ENCODE results near the gene APOL6. TPM values are rescaled to one million over a fixed set of nuclear protein-coding genes. Genes with fewer than 3 reads are reported as not detected.

APOL6 gene
- total and polyA plus RNA-seq, 2 of the 13 experiments (the other 11 are each of a cell fraction or from before 2014, with no cell fraction given): 5.2 to 7.5 TPM

- Histone ChIP-seq H3K9ac (ENCODE audit: insufficient read depth, low read depth, low read length) (peak overlapping the region; percentile 47), H4K20me1 (ENCODE audit: insufficient read depth, low read length) (no peaks in the 10 kb centered on the region), H2AFZ (ENCODE audit: low read length) (peak overlapping the region; percentile 89), H3K27me3 (ENCODE audit: control insufficient read depth in 1 of 2, insufficient read depth in 2 of 2, low read length in 2 of 2) (0 out of 5 replicates have a peak, but pooled peaks cover 0 to 3% of the 10 kb centered on the region in 2 experiments), H3K4me3 (replicated peaks in 1 of 3; ENCODE audit: insufficient read depth in 1 of 3, low read depth in 2 of 3, low read length in 3 of 3) (peak overlapping the region; percentile 59 to 79 (median 59)), H3K9me3 (ENCODE audit: low read length) (no peaks in the 10 kb centered on the region), H3K36me3 (replicated peaks in 1 of 2; ENCODE audit: control insufficient read depth in 1 of 2, insufficient read depth in 2 of 2, low read length in 2 of 2) (no peaks in the 10 kb centered on the region), H3K4me1 (ENCODE audit: insufficient read depth, low read length) (peaks cover 23% of the 10 kb centered on the region), H3K79me2 (ENCODE audit: insufficient read depth, low read length) (no peaks in the 10 kb centered on the region), H3K27ac (ENCODE audit: extremely low read length, insufficient read depth, low read length) (no peak overlapping the region), H3K4me2 (ENCODE audit: low read depth, low read length) (peak overlapping the region; percentile 93)
- in situ Hi-C loops (cut with HindIII; ENCODE audit: extremely low pct_ligation_motif_present, low pct_unique_long_range_greater_than_20kb) (loop anchor here (5.0 to 10.0 kb wide), 3 partner anchors 63 to 495 kb away; no protein-coding TSS in a partner anchor), intact Hi-C loops (cut with micrococcal nuclease; ENCODE audit: unreplicated experiment) (loop anchor here (1.0 to 5.0 kb wide), 3 partner anchors 112 to 500 kb away; no protein-coding TSS in a partner anchor)
- ChIA-PET CTCF (ENCODE audit: low intra/inter-chr PET ratio, low total read pairs) (interaction anchor here (0.7 to 2.2 kb wide), 5 partner anchors 112 to 497 kb away, joined by 4 to 7 read pairs (median 5); no protein-coding TSS in a partner anchor), POLR2A (interaction anchor here (0.7 to 1.3 kb wide), 3 partner anchors 20 to 497 kb away, joined by 3 read pairs; partner anchors contain the start of gene APOL6)
- FAIRE-seq (peak; percentile 50), DNase-seq (ENCODE audit: low spot score) (peak; percentile 64), ATAC-seq (peak; percentile 78)
- WGBS (ENCODE audit: low lambda C conversion rate): 0% methylated on average over 11 of the region's 21 CpGs
- BruUV-seq (replicated peaks): no TSS peak
- 0 out of 2 replicates have a peak, but pooled peaks have one; percentile 14 for TF ChIP-seq SOX5 (CRISPR knock-in tag; IDR thresholded peaks at IDR 0.05; ENCODE audit: borderline replicate concordance)
- no peak for TF ChIP-seq TRIM24 (CRISPR knock-in tag; IDR thresholded peaks at IDR 0.05)
- no peak for TF ChIP-seq ZNF354B (CRISPR knock-in tag; IDR thresholded peaks at IDR 0.05)
- TF ChIP-seq SRSF1 (optimal IDR thresholded peaks at IDR 0.05; ENCODE audit: low read depth, low read length): peak; percentile 74
- no peak; the same call in 1 of the 2 replicates for TF ChIP-seq TGIF2 (CRISPR knock-in tag; IDR thresholded peaks at IDR 0.05)
- TF ChIP-seq ZNF350 (CRISPR knock-in tag; IDR thresholded peaks at IDR 0.05; ENCODE audit: borderline replicate concordance, low read depth): no peak
- peak; percentile 11; the same call in 1 of the 2 replicates for TF ChIP-seq HDAC2 (CRISPR knock-in tag; IDR thresholded peaks at IDR 0.05)
- TF ChIP-seq MIER3 (CRISPR knock-in tag; IDR thresholded peaks at IDR 0.05; ENCODE audit: borderline replicate concordance): 0 out of 2 replicates have a peak, but pooled peaks have one; percentile 48
- TF ChIP-seq KMT2B (CRISPR knock-in tag; IDR thresholded peaks at IDR 0.05): peak; percentile 41; the same call in 1 of the 2 replicates
- TF ChIP-seq MED13 (CRISPR knock-in tag; IDR thresholded peaks at IDR 0.05): no peak
- TF ChIP-seq SALL1 (CRISPR knock-in tag; IDR thresholded peaks at IDR 0.05): peak; percentile 33; the same call in 1 of the 2 replicates
- TF ChIP-seq ZBTB39 (CRISPR knock-in tag; IDR thresholded peaks at IDR 0.05): no peak
- no peak for TF ChIP-seq MYNN (CRISPR knock-in tag; IDR thresholded peaks at IDR 0.05; ENCODE audit: low read depth)
- no peak for TF ChIP-seq ZNF598 (CRISPR knock-in tag; IDR thresholded peaks at IDR 0.05; ENCODE audit: borderline replicate concordance)
- TF ChIP-seq ZNF230 (CRISPR knock-in tag; IDR thresholded peaks at IDR 0.05): 0 out of 2 replicates have a peak, but pooled peaks have one; percentile 40
- TF ChIP-seq MYPOP (CRISPR knock-in tag; IDR thresholded peaks at IDR 0.05): no peak
- TF ChIP-seq SP1 (IDR thresholded peaks at IDR 0.05): no peak
- TF ChIP-seq SP1 (CRISPR knock-in tag; IDR thresholded peaks at IDR 0.05): no peak
- TF ChIP-seq ZMYM4 (CRISPR knock-in tag; IDR thresholded peaks at IDR 0.05): peak; percentile 33; the same call in 1 of the 2 replicates
- 0 out of 2 replicates have a peak, but pooled peaks have one; percentile 25 for TF ChIP-seq ZNF768 (CRISPR knock-in tag; IDR thresholded peaks at IDR 0.05)
- TF ChIP-seq KDM1A (CRISPR knock-in tag; IDR thresholded peaks at IDR 0.05): no peak
- peak; percentile 74; the same call in 1 of the 2 replicates for TF ChIP-seq NFKB2 (CRISPR knock-in tag; IDR thresholded peaks at IDR 0.05; ENCODE audit: borderline replicate concordance)
- peak; percentile 94 for TF ChIP-seq ZNF335 (CRISPR knock-in tag; IDR thresholded peaks at IDR 0.05)
- 0 out of 2 replicates have a peak, but pooled peaks have one; percentile 5 for TF ChIP-seq HOXA3 (CRISPR knock-in tag; IDR thresholded peaks at IDR 0.05)
These were observed 20.8 kb upstream of the APOL6 start for GRCh38 chr22:35627267-35628041.
